HUES48 (cell line): Measurements from ENCODE around the gene RTP5.
A peak's percentile ranks its signal among the peaks of the same experiment; 100 is the strongest.

Source experiments
- H3K27ac ChIP-seq: one replicate; pipeline ENCODE4 v1.7.0; 2013; ENCODE audit warnings: low read depth, low read length, inconsistent platforms
- H3K27me3 ChIP-seq: 2 replicates; pipeline ENCODE4 v1.6.1; 2013; ENCODE audit warnings: mild to moderate bottlenecking, low read length; ENCODE audit not compliant: control insufficient read depth, insufficient read depth
- H3K36me3 ChIP-seq: 2 replicates; pipeline ENCODE4 v1.6.1; 2013; ENCODE audit warnings: low read length; ENCODE audit not compliant: control insufficient read depth, insufficient read depth
- H3K4me1 ChIP-seq: 2 replicates; pipeline ENCODE4 v1.6.1; 2013; ENCODE audit warnings: mild to moderate bottlenecking, low read length; ENCODE audit not compliant: control insufficient read depth, insufficient read depth
- H3K4me3 ChIP-seq: 2 replicates; pipeline ENCODE4 v1.5.1; 2013; ENCODE audit warnings: mild to moderate bottlenecking, low read depth, low read length
- H3K9ac ChIP-seq: 2 replicates; pipeline ENCODE4 v1.6.1; 2013; ENCODE audit warnings: mild to moderate bottlenecking, low read depth, low read length, moderate library complexity
- H3K9me3 ChIP-seq: 2 replicates; pipeline ENCODE4 v1.6.1; 2013; ENCODE audit warnings: low read length; ENCODE audit not compliant: control insufficient read depth, insufficient read depth

The RTP5 gene

GRCh38 chr2:241894056-241894641 is 24.6 kb downstream of the RTP5 start:
- no peak overlapping the region for H3K27ac ChIP-seq
- no peak overlapping the region for H3K9ac ChIP-seq
- peaks cover 7% of the 10 kb centered on the region for H3K4me1 ChIP-seq
- no peaks in the 10 kb centered on the region for H3K27me3 ChIP-seq
- no peaks in the 10 kb centered on the region for H3K36me3 ChIP-seq
- H3K4me3 ChIP-seq, result no peak overlapping the region
- H3K9me3 ChIP-seq, result no peaks in the 10 kb centered on the region

- H3K27me3 ChIP-seq, result no peaks in the 10 kb centered on the region
- peaks cover 7% of the 10 kb centered on the region for H3K4me1 ChIP-seq
- no peak overlapping the region for H3K9ac ChIP-seq
- H3K36me3 ChIP-seq, result no peaks in the 10 kb centered on the region
- no peak overlapping the region for H3K27ac ChIP-seq
- no peaks in the 10 kb centered on the region for H3K9me3 ChIP-seq
- no peak overlapping the region for H3K4me3 ChIP-seq
Measured at GRCh38 chr2:241894681-241895426, 25.3 kb downstream of the RTP5 start.

DNA sequence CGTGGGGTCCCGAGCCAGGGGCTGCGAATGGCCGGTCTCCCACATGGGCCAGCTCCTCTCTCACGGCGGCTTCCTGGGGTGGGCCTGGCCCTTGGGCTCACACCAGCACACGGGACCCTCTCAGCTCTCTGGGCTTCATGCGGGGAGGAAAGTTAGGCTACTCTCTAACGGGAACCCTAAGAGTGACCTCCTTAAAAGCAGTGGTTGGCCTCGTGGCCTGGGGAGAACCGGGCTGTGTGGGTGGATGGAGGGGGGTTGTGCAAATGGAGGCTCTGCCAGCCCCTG is 25.8 kb downstream of the RTP5 start:
- Histone ChIP-seq H3K4me1 (peaks cover 6% of the 10 kb centered on the region), H3K9ac (no peak overlapping the region), H3K27me3 (no peaks in the 10 kb centered on the region), H3K36me3 (no peaks in the 10 kb centered on the region), H3K4me3 (no peak overlapping the region), H3K9me3 (no peaks in the 10 kb centered on the region), H3K27ac (no peak overlapping the region)

- H3K36me3 ChIP-seq, result no peaks in the 10 kb centered on the region
- H3K4me1 ChIP-seq, result no peaks in the 10 kb centered on the region; the same call in 1 of the 2 replicates
- H3K27ac ChIP-seq, result peak overlapping the region; percentile 66
- H3K4me3 ChIP-seq, result no peak overlapping the region
- H3K9ac ChIP-seq, result no peak overlapping the region
- H3K27me3 ChIP-seq, result no peaks in the 10 kb centered on the region
- H3K9me3 ChIP-seq, result no peaks in the 10 kb centered on the region
Measured at GRCh38 chr2:241895712-241896641, 26.4 kb downstream of the RTP5 start.

DNA sequence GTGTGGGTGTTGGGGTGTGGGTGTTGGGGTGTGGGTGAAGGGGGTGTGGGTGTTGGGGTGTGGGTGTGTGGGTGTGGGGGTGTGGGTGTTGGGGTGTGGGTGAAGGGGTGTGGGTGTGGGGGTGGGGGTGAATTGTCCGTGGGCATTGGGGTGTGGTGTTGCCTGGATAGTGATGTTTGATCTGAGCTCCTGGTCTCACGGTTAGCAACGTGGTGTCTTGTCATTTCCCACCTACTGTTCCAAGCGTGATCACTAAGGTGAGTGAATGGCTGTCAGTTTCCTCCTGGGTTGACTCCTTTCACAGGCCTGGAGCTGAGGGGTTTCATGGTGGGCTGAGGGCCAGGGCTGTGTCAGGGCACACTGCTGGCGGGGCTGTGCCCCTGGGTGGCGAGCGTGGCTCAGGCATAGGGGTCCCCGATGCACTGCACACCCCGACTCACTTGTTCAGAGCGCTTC is 27.2 kb downstream of the RTP5 start:
- Histone ChIP-seq H3K4me1 (peaks cover 7% of the 10 kb centered on the region; the same call in 1 of the 2 replicates), H3K36me3 (no peaks in the 10 kb centered on the region), H3K4me3 (no peak overlapping the region), H3K27me3 (no peaks in the 10 kb centered on the region), H3K27ac (no peak overlapping the region), H3K9me3 (no peaks in the 10 kb centered on the region), H3K9ac (no peak overlapping the region)

GRCh38 chr2:241897231-241897916 is 27.8 kb downstream of the RTP5 start:
- H3K27ac ChIP-seq, result no peak overlapping the region
- no peak overlapping the region for H3K4me3 ChIP-seq
- H3K9ac ChIP-seq, result no peak overlapping the region
- peaks cover 10% of the 10 kb centered on the region; the same call in 1 of the 2 replicates for H3K4me1 ChIP-seq
- no peaks in the 10 kb centered on the region for H3K27me3 ChIP-seq
- H3K36me3 ChIP-seq, result no peaks in the 10 kb centered on the region
- no peaks in the 10 kb centered on the region for H3K9me3 ChIP-seq

DNA sequence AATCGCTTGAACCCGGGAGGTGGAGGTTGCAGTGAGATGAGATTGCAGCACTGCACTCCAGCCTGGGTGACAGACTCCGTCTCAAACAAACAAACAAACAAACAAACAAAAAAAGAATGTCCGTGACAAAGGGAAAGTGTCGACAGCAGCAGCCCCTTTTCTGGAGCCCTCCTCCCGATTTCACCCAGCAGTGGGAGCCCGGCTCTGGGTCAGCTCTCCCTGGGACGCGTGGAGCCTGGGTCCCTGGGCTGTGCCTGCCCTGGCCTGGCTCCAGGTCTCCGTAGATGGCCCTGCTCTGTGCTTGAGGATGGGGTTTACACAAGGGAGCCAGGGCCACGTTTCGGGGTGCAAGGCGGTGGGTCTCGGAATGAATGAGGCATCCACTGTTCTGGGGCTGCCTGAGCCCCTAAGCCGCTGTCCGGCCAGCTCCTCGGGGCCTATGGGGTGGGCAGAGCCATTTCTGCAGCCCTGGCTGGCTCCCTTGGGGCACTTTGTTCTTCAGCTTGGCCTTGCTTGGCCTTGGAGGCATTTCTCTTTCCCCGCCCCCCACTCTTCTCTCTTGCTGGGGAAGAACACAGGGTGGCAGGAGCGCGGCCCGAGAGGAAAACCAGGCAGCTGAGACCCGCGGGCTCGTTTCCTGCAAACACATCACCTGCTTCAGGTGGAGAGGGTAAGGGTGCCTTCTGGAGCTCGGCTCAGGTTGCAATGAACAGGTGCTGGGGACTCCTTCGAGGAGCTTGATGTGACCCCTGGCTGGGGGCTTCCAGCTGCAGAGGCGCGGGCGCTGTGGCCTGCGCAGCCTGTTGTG is 29.1 kb downstream of the RTP5 start:
- no peaks in the 10 kb centered on the region for H3K27me3 ChIP-seq
- H3K36me3 ChIP-seq, result no peaks in the 10 kb centered on the region
- no peak overlapping the region for H3K9ac ChIP-seq
- no peak overlapping the region for H3K27ac ChIP-seq
- peaks cover 10% of the 10 kb centered on the region; the same call in 1 of the 2 replicates for H3K4me1 ChIP-seq
- no peak overlapping the region for H3K4me3 ChIP-seq
- no peaks in the 10 kb centered on the region for H3K9me3 ChIP-seq

- H3K27ac ChIP-seq, result no peak overlapping the region
- H3K36me3 ChIP-seq, result no peaks in the 10 kb centered on the region
- H3K27me3 ChIP-seq, result no peaks in the 10 kb centered on the region
- H3K9me3 ChIP-seq, result no peaks in the 10 kb centered on the region
- no peak overlapping the region for H3K9ac ChIP-seq
- H3K4me1 ChIP-seq, result peaks cover 10% of the 10 kb centered on the region; the same call in 1 of the 2 replicates
- no peak overlapping the region for H3K4me3 ChIP-seq
Measured at GRCh38 chr2:241900251-241901017, 30.9 kb downstream of the RTP5 start.

GRCh38 chr2:241901018-241901380 is 31.5 kb downstream of the RTP5 start:
- Histone ChIP-seq H3K4me3 (no peak overlapping the region), H3K9me3 (no peaks in the 10 kb centered on the region), H3K9ac (no peak overlapping the region), H3K27me3 (no peaks in the 10 kb centered on the region), H3K4me1 (peaks cover 10% of the 10 kb centered on the region; the same call in 1 of the 2 replicates), H3K27ac (no peak overlapping the region), H3K36me3 (no peaks in the 10 kb centered on the region)
